BE2C (cell line): Measurements from ENCODE around the gene GLB1L3.

Experiments used
- DNase-seq: peaks from one replicate; pipeline ENCODE4 v3.0.0-alpha.2; 2020
- H3K27me3 ChIP-seq: fragments of 250-450 bp; sonication (Bioruptor Pico); 2 replicates; pipeline ENCODE4 v1.5.1; 2020; ENCODE audit warnings: mild to moderate bottlenecking
- H3K36me3 ChIP-seq: fragments of 250-450 bp; sonication (Bioruptor Pico); 2 replicates; pipeline ENCODE4 v1.5.1; 2020; ENCODE audit warnings: mild to moderate bottlenecking
- H3K4me1 ChIP-seq: fragments of 250-450 bp; sonication (Bioruptor Pico); 2 replicates; pipeline ENCODE4 v1.5.1; 2020
- H3K4me3 ChIP-seq: 2 replicates; pipeline ENCODE4 v1.5.1; 2011; ENCODE audit warnings: low read depth, low read length
- H3K9me3 ChIP-seq: fragments of 250-450 bp; sonication (Bioruptor Pico); 2 replicates; pipeline ENCODE4 v1.5.1; 2020
- TF ChIP-seq, protein P1 (sequence below): IDR thresholded peaks from 2 replicates; pipeline ENCODE4 v1.5.1; 2012; ENCODE audit warnings: mild to moderate bottlenecking, low read depth, low read length

Gene GLB1L3

DNA sequence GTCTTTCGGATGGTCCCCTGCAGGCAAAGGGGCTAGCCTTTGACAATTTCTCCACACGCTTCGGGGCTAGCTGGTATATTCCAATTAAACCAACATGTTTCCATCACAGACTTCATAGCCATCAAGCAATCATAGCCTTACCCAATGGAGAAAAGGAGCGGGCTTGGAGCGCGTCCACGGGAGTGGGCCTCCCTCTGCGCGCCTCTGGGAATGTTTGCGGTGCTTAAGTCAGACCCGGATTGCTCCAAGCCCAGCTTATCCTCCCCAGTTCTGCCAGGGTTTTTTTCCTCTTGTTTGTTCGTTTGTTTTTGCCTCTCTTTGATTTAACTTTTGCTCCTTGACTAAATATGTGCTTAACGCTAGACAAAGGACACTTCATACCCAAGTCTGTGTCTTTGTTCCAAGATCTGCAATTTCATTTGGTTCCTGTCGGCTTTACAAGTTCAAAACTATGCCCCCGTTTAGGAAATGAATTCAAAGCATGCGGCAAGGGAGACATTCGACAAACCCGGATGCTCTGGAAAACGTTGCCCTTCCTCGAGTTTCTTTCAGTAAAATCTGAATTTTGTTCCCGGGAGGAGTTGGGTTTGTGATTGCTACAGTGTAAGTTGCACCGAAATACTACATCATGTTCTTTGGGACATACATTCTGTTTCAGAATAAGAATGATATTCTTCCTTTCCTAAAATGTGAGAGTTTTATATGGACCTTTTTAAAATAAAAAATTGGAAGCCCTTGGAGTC is 54.6 kb downstream of the GLB1L3 start:
- H3K4me1 ChIP-seq = no peaks in the 10 kb centered on the region; the same call in 1 of the 2 replicates
- peaks cover 15% of the 10 kb centered on the region for H3K27me3 ChIP-seq
- TF ChIP-seq, protein P1, sequence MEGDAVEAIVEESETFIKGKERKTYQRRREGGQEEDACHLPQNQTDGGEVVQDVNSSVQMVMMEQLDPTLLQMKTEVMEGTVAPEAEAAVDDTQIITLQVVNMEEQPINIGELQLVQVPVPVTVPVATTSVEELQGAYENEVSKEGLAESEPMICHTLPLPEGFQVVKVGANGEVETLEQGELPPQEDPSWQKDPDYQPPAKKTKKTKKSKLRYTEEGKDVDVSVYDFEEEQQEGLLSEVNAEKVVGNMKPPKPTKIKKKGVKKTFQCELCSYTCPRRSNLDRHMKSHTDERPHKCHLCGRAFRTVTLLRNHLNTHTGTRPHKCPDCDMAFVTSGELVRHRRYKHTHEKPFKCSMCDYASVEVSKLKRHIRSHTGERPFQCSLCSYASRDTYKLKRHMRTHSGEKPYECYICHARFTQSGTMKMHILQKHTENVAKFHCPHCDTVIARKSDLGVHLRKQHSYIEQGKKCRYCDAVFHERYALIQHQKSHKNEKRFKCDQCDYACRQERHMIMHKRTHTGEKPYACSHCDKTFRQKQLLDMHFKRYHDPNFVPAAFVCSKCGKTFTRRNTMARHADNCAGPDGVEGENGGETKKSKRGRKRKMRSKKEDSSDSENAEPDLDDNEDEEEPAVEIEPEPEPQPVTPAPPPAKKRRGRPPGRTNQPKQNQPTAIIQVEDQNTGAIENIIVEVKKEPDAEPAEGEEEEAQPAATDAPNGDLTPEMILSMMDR = no peak
- no peaks in the 10 kb centered on the region for H3K9me3 ChIP-seq
- no peaks in the 10 kb centered on the region for H3K36me3 ChIP-seq
- no peak for DNase-seq
- peak overlapping the region; percentile 7; the same call in 1 of the 2 replicates for H3K4me3 ChIP-seq

DNA sequence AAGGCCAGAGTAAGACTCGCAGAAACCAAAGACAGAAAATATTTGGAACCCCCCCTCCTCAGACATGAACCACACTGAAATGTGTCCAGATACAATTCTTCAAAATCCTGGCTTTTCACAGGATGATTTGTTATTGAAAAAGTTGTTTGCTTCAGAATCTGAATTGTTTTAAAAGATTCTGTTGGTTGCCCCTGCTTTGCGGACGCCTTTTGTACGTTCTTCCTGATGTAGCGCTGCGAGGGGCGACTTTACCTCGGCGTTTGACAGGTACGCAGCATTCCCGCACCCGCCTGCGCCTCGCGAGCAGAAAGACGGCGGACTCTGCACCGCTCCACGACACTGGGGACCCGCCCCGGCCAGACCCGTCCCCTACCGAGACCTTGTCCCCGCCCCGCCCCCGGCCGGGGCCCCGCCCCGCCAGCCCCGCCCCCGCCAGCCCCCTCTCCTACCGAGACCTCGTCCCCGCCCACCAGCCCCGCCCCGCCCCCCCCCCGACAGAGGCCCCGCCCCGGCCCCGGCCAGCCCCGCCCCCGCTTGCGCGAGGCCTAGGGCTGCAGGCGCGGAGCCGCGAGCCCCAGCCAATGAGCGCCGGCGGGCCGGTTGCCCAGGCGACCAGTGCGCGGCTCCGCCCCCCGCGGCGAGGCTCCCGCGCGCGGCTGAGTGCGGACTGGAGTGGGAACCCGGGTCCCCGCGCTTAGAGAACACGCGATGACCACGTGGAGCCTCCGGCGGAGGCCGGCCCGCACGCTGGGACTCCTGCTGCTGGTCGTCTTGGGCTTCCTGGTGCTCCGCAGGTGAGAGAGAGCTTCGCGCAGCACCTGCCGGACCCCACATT is 55.4 kb downstream of the GLB1L3 start, which contains the start of gene GLB1L2:
Gene GLB1L2 (plus strand): TSS at position 635 of the 835 bp plus-strand sequence. CDS start 74 bp downstream, at position 709.
- DNase-seq = peak; percentile 91
- Histone ChIP-seq H3K4me3 (peak within 1 kb of the TSS; percentile 65), H3K27me3 (peaks cover 15% of the 10 kb centered on the region)

DNA sequence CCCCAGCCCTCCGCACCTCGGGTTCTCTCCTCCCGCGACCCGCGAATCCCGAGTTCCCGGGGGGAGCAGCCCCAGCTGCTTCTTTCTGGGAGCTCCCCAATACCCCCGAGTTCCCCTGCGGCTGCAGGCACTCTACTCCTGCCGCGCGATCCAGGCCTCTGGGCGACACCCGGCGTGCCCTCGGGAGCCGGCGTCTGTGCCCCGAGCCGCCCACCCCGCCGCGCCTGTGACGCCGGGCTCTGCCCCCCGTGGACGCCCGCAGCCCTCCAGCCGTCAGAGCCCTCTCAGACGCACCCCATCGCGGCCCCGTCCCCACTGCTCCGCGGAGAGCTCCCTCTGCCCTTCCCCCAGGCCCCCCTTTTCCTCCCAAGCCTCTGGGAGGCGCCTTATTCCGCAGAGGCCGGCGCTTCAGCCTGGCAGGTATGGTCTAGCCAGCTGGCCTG is 56.0 kb downstream of the GLB1L3 start:
- DNase-seq = peak; percentile 34
- H3K4me3 ChIP-seq = peak overlapping the region; percentile 65

More for the DNA sequence above, 55.4 kb downstream of the GLB1L3 start, which contains the start of gene GLB1L2:
- no peaks in the 10 kb centered on the region for H3K36me3 ChIP-seq
- no peaks in the 10 kb centered on the region for H3K9me3 ChIP-seq
- TF ChIP-seq, protein P1 = no peak
- H3K4me1 ChIP-seq = no peaks in the 10 kb centered on the region; the same call in 1 of the 2 replicates

DNA sequence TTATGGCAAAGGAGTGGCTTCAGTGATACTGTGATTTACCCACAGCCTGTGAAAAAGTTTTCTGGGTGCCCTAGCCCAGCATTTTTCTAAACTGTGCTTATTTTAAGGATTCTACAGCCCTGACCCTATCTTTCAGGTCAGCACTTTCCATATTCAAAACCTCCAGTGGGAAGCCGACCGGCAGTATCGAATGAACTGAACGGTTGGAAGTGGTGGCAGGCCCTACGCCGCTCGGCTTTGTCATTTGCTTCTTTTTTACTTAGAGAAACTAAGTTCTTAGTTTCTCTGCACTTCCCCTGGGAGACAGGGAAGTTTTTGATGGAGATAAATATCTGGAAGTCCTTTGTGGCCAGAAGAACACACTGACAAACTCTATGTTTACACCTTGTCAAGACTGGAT is 56.6 kb downstream of the GLB1L3 start:
- Histone ChIP-seq H3K9me3 (no peaks in the 10 kb centered on the region), H3K36me3 (no peaks in the 10 kb centered on the region), H3K4me3 (no peak overlapping the region), H3K4me1 (no peaks in the 10 kb centered on the region; the same call in 1 of the 2 replicates), H3K27me3 (peaks cover 15% of the 10 kb centered on the region)
- TF ChIP-seq, protein P1 = no peak
- no peak for DNase-seq

More for the DNA sequence above, 56.0 kb downstream of the GLB1L3 start:
- H3K9me3 ChIP-seq = no peaks in the 10 kb centered on the region
- TF ChIP-seq, protein P1 = peak; percentile 8; the same call in 1 of the 2 replicates
- peaks cover 15% of the 10 kb centered on the region for H3K27me3 ChIP-seq
- no peaks in the 10 kb centered on the region; the same call in 1 of the 2 replicates for H3K4me1 ChIP-seq
- H3K36me3 ChIP-seq = no peaks in the 10 kb centered on the region

DNA sequence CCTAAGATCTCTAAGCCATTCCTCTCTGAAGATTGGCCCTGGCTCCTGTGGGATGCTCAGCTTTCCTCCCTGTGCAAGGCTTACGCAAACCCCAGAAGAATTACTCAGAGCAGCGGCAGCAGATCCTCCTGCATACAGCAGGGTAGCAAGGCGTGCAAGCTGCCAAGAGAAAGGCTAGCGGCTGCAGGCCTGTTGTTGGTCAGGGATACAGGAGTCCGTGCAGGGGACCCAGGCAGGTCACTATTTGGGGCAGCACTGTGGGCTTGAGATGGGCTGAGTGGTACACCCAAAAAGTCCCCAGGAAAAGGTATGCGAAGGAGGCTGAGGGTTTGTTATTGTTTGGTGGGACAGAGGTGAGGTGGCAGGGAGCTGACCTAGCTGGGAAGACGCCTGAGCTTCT is 57.1 kb downstream of the GLB1L3 start:
- Histone ChIP-seq H3K4me1 (no peaks in the 10 kb centered on the region; the same call in 1 of the 2 replicates), H3K9me3 (no peaks in the 10 kb centered on the region), H3K27me3 (peaks cover 15% of the 10 kb centered on the region), H3K4me3 (no peak overlapping the region), H3K36me3 (no peaks in the 10 kb centered on the region)
- TF ChIP-seq, protein P1 = no peak
- no peak for DNase-seq
